Measurements from ENCODE around the gene RAET1G. TPM values are rescaled to one million over a fixed set of nuclear protein-coding genes. Genes with fewer than 3 reads are reported as not detected.

RAET1G gene
- polyA plus RNA-seq, 2 of the 4 experiments (the other 2 are of a cell fraction) = 10.1 to 24.4 TPM

DNA sequence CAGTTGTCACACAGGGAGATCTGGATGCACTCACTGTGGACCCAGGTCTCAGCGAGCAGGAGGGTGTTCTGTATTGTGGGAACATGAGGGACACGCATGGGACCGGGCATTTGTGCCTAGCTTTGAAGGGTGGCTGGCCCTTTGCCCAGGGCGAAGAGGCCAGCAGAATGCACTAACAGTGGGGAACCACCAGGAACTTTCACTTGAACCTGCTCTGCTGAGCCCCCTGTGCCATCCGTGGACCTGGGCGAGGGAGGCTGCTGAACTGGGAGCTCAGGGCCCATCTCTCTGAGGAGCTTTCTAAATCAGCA, 17.7 kb upstream of the RAET1G start:
- 87% methylated on average over 6 of the region's 6 CpGs for WGBS (ENCODE audit: missing lambda C conversion rate)
- TF ChIP-seq SREBF2 (IDR thresholded peaks at IDR 0.05) (no peak), TP53 (CRISPR knock-in tag; IDR thresholded peaks at IDR 0.05) (no peak), POLR2A (IDR thresholded peaks at IDR 0.05; ENCODE audit: low read length) (no peak), NR3C1 (IDR thresholded peaks at IDR 0.05) (no peak), KDM1A (IDR thresholded peaks at IDR 0.05; ENCODE audit: low read depth) (no peak), FOSB (CRISPR knock-in tag; IDR thresholded peaks at IDR 0.05) (no peak), FOXS1 (CRISPR knock-in tag; IDR thresholded peaks at IDR 0.05) (no peak), CHD2 (IDR thresholded peaks at IDR 0.05; ENCODE audit: low read length, partially characterized antibody) (no peak), ELK1 (IDR thresholded peaks at IDR 0.05; ENCODE audit: low read depth, low read length) (no peak)
- TF ChIP-seq, protein P1, sequence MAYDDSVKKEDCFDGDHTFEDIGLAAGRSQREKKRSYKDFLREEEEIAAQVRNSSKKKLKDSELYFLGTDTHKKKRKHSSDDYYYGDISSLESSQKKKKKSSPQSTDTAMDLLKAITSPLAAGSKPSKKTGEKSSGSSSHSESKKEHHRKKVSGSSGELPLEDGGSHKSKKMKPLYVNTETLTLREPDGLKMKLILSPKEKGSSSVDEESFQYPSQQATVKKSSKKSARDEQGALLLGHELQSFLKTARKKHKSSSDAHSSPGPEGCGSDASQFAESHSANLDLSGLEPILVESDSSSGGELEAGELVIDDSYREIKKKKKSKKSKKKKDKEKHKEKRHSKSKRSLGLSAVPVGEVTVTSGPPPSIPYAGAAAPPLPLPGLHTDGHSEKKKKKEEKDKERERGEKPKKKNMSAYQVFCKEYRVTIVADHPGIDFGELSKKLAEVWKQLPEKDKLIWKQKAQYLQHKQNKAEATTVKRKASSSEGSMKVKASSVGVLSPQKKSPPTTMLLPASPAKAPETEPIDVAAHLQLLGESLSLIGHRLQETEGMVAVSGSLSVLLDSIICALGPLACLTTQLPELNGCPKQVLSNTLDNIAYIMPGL (CRISPR knock-in tag; IDR thresholded peaks at IDR 0.05; ENCODE audit: borderline replicate concordance) = no peak
- TF ChIP-seq, protein P2, sequence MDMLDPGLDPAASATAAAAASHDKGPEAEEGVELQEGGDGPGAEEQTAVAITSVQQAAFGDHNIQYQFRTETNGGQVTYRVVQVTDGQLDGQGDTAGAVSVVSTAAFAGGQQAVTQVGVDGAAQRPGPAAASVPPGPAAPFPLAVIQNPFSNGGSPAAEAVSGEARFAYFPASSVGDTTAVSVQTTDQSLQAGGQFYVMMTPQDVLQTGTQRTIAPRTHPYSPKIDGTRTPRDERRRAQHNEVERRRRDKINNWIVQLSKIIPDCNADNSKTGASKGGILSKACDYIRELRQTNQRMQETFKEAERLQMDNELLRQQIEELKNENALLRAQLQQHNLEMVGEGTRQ (IDR thresholded peaks at IDR 0.05) = no peak
- POLR2A ChIA-PET = no interaction called here
- H3K4me2 ChIP-seq = no peak overlapping the region
- H3K4me1 ChIP-seq = peaks cover 4% of the 10 kb centered on the region; the same call in 1 of the 3 replicates
- DNase-seq (ENCODE audit: low read depth in 1 of 2, low spot score in 1 of 2) (no peak), FAIRE-seq (no peak), ATAC-seq (no peak)
- no peak overlapping the region for H3K4me3 ChIP-seq
- no peaks in the 10 kb centered on the region for H3K9me3 ChIP-seq
- no peak overlapping the region for H3K27ac ChIP-seq
- CTCF ChIA-PET = interaction anchor here (1.3 to 1.9 kb wide), 2 partner anchors 10 to 76 kb away, joined by 4 to 7 read pairs; no protein-coding TSS in a partner anchor

DNA sequence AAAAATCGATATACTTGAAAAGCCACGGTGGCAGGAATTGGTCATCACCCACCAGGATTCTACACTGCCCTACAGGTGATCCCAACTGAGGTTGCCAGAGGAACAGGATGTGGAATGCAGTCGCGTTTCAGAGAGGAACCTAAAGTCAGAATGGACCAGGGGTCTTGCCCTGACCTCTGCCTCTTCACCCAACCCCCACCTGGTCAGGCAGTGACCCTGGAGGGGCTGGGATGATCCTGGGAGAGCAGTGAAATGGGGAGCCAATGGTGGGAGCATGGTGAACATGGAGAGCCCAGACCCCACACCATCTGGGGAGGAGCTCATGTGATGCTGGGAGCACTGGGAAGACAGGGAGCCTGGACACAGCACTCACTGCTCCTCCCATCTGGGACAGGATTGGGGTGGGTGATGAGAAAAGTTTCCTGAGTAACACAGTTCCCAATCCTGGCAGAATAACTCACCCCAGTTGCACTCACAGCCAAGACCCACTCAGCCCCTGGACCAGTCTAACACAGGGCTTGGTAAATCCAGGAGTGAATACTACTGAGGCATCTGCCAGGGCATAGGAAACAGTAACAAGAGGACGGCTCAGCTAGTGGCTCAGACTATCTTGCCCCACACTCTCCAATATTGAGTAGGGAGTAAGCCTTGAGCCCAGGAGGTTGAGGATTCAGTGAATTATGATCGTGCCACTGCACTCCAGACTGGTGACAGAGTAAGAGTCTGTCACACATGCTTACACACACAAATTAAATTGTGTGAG, 17.2 kb upstream of the RAET1G start:
- 69% methylated on average over 6 of the region's 6 CpGs for WGBS (ENCODE audit: missing lambda C conversion rate)
- DNase-seq (ENCODE audit: low read depth in 1 of 2, low spot score in 1 of 2) (no peak), FAIRE-seq (no peak), ATAC-seq (no peak)
- ChIA-PET POLR2A (no interaction called here), CTCF (interaction anchor here (1.3 to 1.9 kb wide), 2 partner anchors 10 to 77 kb away, joined by 4 to 7 read pairs; no protein-coding TSS in a partner anchor)
- no peak overlapping the region for H3K27ac ChIP-seq
- H3K9me3 ChIP-seq = no peaks in the 10 kb centered on the region
- no peak for TF ChIP-seq KDM1A (IDR thresholded peaks at IDR 0.05; ENCODE audit: low read depth)
- TF ChIP-seq REST (IDR thresholded peaks at IDR 0.05) = no peak
- no peak for TF ChIP-seq GATA3 (IDR thresholded peaks at IDR 0.05; ENCODE audit: borderline replicate concordance)
- no peak for TF ChIP-seq HDAC2 (IDR thresholded peaks at IDR 0.05)
- no peak for TF ChIP-seq HOXA7 (CRISPR knock-in tag; IDR thresholded peaks at IDR 0.05)
- TF ChIP-seq, protein P2 (IDR thresholded peaks at IDR 0.05) = no peak
- TF ChIP-seq TP53 (CRISPR knock-in tag; IDR thresholded peaks at IDR 0.05) = no peak
- TF ChIP-seq ZC3H11A (IDR thresholded peaks at IDR 0.05) = no peak
- no peak for TF ChIP-seq JUNB (IDR thresholded peaks at IDR 0.05)
- no peak for TF ChIP-seq FOSB (CRISPR knock-in tag; IDR thresholded peaks at IDR 0.05)
- TF ChIP-seq, protein P3, sequence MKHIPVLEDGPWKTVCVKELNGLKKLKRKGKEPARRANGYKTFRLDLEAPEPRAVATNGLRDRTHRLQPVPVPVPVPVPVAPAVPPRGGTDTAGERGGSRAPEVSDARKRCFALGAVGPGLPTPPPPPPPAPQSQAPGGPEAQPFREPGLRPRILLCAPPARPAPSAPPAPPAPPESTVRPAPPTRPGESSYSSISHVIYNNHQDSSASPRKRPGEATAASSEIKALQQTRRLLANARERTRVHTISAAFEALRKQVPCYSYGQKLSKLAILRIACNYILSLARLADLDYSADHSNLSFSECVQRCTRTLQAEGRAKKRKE (CRISPR knock-in tag; IDR thresholded peaks at IDR 0.05; ENCODE audit: low read depth) = no peak
- no peak for TF ChIP-seq CHD2 (IDR thresholded peaks at IDR 0.05; ENCODE audit: low read length, partially characterized antibody)
- TF ChIP-seq RFX5 (IDR thresholded peaks at IDR 0.05) = no peak
- no peak for TF ChIP-seq MAZ (IDR thresholded peaks at IDR 0.05; ENCODE audit: borderline replicate concordance, low read depth, low read length)
- TF ChIP-seq BHLHE40 (IDR thresholded peaks at IDR 0.05; ENCODE audit: low read depth, low read length) = no peak
- no peak for TF ChIP-seq EHMT2 (IDR thresholded peaks at IDR 0.05; ENCODE audit: low read depth)
- TF ChIP-seq CBX8 (IDR thresholded peaks at IDR 0.05) = no peak
- no peak for TF ChIP-seq NPAS2 (CRISPR knock-in tag; IDR thresholded peaks at IDR 0.05; ENCODE audit: borderline replicate concordance)
- TF ChIP-seq PHF8 (IDR thresholded peaks at IDR 0.05; ENCODE audit: borderline replicate concordance, low read depth) = no peak
- no peak overlapping the region for H3K4me3 ChIP-seq
- peaks cover 4% of the 10 kb centered on the region; the same call in 1 of the 3 replicates for H3K4me1 ChIP-seq
- no peak overlapping the region for H3K4me2 ChIP-seq
